Measurements from ENCODE around the gene LIPE.

DNA sequence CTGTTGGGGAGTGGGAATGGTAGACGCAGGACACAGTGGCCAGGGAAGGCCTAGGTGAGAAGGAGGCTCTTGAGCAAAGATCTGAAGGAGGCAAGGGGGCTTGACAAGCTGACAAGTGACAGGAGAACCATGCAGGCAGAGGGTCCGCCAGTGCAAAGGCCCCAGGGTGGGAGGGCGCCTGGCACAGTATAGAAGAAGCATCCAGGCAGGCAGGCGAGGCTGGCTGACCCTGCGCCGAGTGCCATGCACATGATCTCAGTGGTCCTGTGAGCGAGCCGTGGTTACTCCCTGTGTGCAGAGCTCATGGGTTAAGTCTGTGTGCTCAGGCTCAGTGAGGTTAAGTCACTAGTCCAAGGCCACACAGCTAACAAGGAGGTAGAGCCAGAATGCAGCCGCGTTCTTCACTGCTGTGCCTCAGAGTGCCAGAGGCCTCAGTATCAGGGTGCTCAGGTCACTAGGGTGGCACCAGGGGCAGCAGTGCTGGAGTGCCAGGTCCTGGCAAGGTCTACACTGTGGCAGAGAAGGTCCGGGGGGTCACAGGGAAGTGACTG, 52.3 kb downstream of the LIPE start:
- TF ChIP-seq, protein P1, sequence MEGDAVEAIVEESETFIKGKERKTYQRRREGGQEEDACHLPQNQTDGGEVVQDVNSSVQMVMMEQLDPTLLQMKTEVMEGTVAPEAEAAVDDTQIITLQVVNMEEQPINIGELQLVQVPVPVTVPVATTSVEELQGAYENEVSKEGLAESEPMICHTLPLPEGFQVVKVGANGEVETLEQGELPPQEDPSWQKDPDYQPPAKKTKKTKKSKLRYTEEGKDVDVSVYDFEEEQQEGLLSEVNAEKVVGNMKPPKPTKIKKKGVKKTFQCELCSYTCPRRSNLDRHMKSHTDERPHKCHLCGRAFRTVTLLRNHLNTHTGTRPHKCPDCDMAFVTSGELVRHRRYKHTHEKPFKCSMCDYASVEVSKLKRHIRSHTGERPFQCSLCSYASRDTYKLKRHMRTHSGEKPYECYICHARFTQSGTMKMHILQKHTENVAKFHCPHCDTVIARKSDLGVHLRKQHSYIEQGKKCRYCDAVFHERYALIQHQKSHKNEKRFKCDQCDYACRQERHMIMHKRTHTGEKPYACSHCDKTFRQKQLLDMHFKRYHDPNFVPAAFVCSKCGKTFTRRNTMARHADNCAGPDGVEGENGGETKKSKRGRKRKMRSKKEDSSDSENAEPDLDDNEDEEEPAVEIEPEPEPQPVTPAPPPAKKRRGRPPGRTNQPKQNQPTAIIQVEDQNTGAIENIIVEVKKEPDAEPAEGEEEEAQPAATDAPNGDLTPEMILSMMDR (IDR thresholded peaks at IDR 0.05) = no peak
- TF ChIP-seq FOXP4 (CRISPR knock-in tag; IDR thresholded peaks at IDR 0.05) = no peak
- TF ChIP-seq, protein P2, sequence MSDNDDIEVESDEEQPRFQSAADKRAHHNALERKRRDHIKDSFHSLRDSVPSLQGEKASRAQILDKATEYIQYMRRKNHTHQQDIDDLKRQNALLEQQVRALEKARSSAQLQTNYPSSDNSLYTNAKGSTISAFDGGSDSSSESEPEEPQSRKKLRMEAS (CRISPR knock-in tag; IDR thresholded peaks at IDR 0.05) = no peak
- TF ChIP-seq ZBTB43 (CRISPR knock-in tag; IDR thresholded peaks at IDR 0.05) = no peak
- no peak for TF ChIP-seq AR (CRISPR knock-in tag; IDR thresholded peaks at IDR 0.05)
- no peak for TF ChIP-seq E2F4 (CRISPR knock-in tag; IDR thresholded peaks at IDR 0.05; ENCODE audit: borderline replicate concordance, low read depth)
- TF ChIP-seq PRRX2 (CRISPR knock-in tag; IDR thresholded peaks at IDR 0.05) = no peak
